ENCODE results near the gene RFNG. TPM values are rescaled to one million over a fixed set of nuclear protein-coding genes. Genes with fewer than 3 reads are reported as not detected.

RFNG gene
- polyA plus RNA-seq, 3 donors: 28.5 to 57.8 (median 47.2) TPM

- no peak for DNase-seq (ENCODE audit: extremely low read depth in 1 of 11, low read depth in 9 of 11, low spot score in 4 of 11)
Observed at GRCh38 chr17:82092995-82093751, 41.6 kb upstream of the RFNG start.

GRCh38 chr17:82092628-82092994, 41.0 kb upstream of the RFNG start:
- no peak for DNase-seq (ENCODE audit: extremely low read depth in 1 of 11, low read depth in 9 of 11, low spot score in 4 of 11)

- DNase-seq (ENCODE audit: extremely low read depth in 1 of 11, low read depth in 9 of 11, low spot score in 4 of 11): no peak
Observed at GRCh38 chr17:82092094-82092586, 40.5 kb upstream of the RFNG start.

GRCh38 chr17:82091264-82092066, 39.9 kb upstream of the RFNG start:
- no peak for DNase-seq (ENCODE audit: extremely low read depth in 1 of 11, low read depth in 9 of 11, low spot score in 4 of 11)

GRCh38 chr17:82090549-82091263, 39.1 kb upstream of the RFNG start:
- DNase-seq (ENCODE audit: extremely low read depth in 1 of 11, low read depth in 9 of 11, low spot score in 4 of 11): no peak

GRCh38 chr17:82089723-82090548, 38.3 kb upstream of the RFNG start:
- DNase-seq (ENCODE audit: extremely low read depth in 1 of 11, low read depth in 9 of 11, low spot score in 4 of 11): no peak

GRCh38 chr17:82088838-82089722, 37.5 kb upstream of the RFNG start:
- no peak for DNase-seq (ENCODE audit: extremely low read depth in 1 of 11, low read depth in 9 of 11, low spot score in 4 of 11)

- DNase-seq (ENCODE audit: extremely low read depth in 1 of 11, low read depth in 9 of 11, low spot score in 4 of 11): no peak
Observed at GRCh38 chr17:82087961-82088837, 36.6 kb upstream of the RFNG start.

GRCh38 chr17:82086941-82087906, 35.6 kb upstream of the RFNG start:
- no peak for DNase-seq (ENCODE audit: extremely low read depth in 1 of 11, low read depth in 9 of 11, low spot score in 4 of 11)

GRCh38 chr17:82085931-82086764, 34.5 kb upstream of the RFNG start:
- DNase-seq (ENCODE audit: extremely low read depth in 1 of 11, low read depth in 9 of 11, low spot score in 4 of 11): no peak

- DNase-seq (ENCODE audit: extremely low read depth in 1 of 11, low read depth in 9 of 11, low spot score in 4 of 11): no peak
Observed at GRCh38 chr17:82085031-82085861, 33.6 kb upstream of the RFNG start.

GRCh38 chr17:82084373-82085030, 32.9 kb upstream of the RFNG start:
- no peak for DNase-seq (ENCODE audit: extremely low read depth in 1 of 11, low read depth in 9 of 11, low spot score in 4 of 11)

GRCh38 chr17:82083533-82084359, 32.1 kb upstream of the RFNG start:
- no peak for DNase-seq (ENCODE audit: extremely low read depth in 1 of 11, low read depth in 9 of 11, low spot score in 4 of 11)

All from renal cortex interstitium (tissue), 11 donors.